NCI-H2196 (cell line): ENCODE measurements around the gene RREB1.

Source experiments
- DNase-seq: peaks from one replicate; lab custom pipeline; 2025; ENCODE audit not compliant: unreplicated experiment; lab: John Stamatoyannopoulos, UW

The RREB1 gene

GRCh38 chr6:7282097-7282906, 174.5 kb downstream of the RREB1 start:
- no peak for DNase-seq

GRCh38 chr6:7283676-7284075, 175.9 kb downstream of the RREB1 start:
- no peak for DNase-seq

- no peak for DNase-seq
These were observed 177.7 kb downstream of the RREB1 start for GRCh38 chr6:7285416-7285815.

- no peak for DNase-seq
These were observed 182.3 kb downstream of the RREB1 start for GRCh38 chr6:7290079-7290478.

GRCh38 chr6:7292596-7293255, 185.0 kb downstream of the RREB1 start:
- no peak for DNase-seq

GRCh38 chr6:7295916-7296315, 188.2 kb downstream of the RREB1 start:
- no peak for DNase-seq

- no peak for DNase-seq
These were observed 188.8 kb downstream of the RREB1 start for GRCh38 chr6:7296602-7297001.

- DNase-seq: no peak
These were observed 190.4 kb downstream of the RREB1 start for GRCh38 chr6:7298113-7298512.

- DNase-seq: no peak
These were observed 193.2 kb downstream of the RREB1 start for GRCh38 chr6:7300926-7301325.
